ENCODE measurements around the gene JARID2. TPM values are rescaled to one million over a fixed set of nuclear protein-coding genes. Genes with fewer than 3 reads are reported as not detected.

Gene JARID2
- total RNA-seq (2014; rRNA removed; shearing (Covaris generic)), result 9.5 and 11.7 TPM in 2 replicates
- 13.0 and 16.3 TPM in 2 replicates for polyA plus RNA-seq (2015; cell fraction: cytosol; rRNA removed)
- 31.2 and 34.0 TPM in 2 replicates for polyA plus RNA-seq (2015; cell fraction: nucleus; rRNA removed)

DNA sequence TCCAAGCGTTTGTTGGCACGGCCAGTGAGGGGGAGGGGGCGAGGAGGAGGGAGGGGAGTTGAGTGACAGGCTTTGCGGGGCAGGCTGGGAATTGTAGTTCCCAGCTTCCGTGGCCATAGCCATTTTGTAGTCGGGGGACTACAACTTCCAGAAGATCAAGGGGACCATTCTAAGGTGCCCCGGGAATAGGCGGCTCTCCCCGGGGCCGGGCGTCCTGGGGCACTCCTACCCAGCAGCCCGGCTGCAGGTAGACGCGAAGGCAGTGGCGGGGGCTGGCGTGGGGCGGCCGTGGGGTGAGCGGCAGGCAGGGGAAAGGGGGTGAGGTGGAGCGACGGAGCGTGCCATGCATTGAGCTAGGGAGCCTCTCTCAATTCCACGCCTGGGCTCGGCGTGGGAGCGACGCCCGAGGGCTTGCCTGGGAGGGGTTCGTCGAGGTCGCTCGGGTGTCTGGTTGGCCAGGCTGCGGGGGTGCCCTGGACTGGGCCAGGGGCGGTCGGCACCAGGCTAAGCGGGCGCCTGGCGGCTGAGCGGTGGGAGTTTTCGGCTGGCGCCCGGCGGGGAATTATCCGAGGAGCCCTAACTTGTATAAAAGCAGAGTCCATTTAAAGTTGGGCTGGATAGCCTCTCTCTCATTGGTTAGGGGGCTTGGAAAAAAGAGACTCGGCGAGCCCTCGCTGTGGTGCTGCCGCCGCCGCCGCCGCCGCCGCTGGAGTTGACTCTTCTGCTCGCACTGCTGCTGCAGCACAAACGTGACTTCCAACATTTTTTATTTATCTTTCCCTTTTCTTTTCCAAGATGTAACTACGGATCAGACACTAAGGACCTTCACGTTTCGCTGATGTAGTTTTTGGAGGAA is at the start of gene JARID2:
Gene JARID2, plus strand, starts transcription at position 709 of the 856 bp plus-strand sequence. CDS start 471 bp downstream, outside the sequence.
- peak; percentile 94 for DNase-seq (ENCODE audit: low read depth)

- DNase-seq (ENCODE audit: low read depth), result no peak
Observed at GRCh38 chr6:15200087-15200486, 45.8 kb upstream of the JARID2 start.

DNA sequence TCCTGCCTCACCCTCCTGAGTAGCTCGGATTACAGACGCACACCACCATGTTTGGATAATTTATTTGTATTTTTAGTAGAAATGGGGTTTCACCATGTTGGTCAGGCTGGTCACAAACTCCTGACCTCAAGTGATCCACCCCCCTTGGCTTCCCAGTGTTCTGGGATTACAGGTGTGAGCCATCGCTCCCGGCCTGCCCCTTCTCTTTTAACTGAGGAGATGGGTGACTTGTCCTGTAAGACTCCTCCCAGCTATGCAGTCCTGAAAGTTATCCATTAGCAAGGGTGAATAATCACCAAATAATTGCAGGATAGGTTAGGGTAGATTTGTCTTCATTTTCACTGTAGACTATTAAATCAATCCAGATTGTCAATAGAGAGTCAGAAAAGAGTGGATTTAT is 40.5 kb upstream of the JARID2 start:
- DNase-seq (ENCODE audit: low read depth), result no peak

- DNase-seq (ENCODE audit: low read depth), result no peak
Observed at GRCh38 chr6:15206887-15207286, 39.0 kb upstream of the JARID2 start.

- peak; percentile 73 for DNase-seq (ENCODE audit: low read depth)
Observed at GRCh38 chr6:15207923-15208322, 37.9 kb upstream of the JARID2 start.

DNA sequence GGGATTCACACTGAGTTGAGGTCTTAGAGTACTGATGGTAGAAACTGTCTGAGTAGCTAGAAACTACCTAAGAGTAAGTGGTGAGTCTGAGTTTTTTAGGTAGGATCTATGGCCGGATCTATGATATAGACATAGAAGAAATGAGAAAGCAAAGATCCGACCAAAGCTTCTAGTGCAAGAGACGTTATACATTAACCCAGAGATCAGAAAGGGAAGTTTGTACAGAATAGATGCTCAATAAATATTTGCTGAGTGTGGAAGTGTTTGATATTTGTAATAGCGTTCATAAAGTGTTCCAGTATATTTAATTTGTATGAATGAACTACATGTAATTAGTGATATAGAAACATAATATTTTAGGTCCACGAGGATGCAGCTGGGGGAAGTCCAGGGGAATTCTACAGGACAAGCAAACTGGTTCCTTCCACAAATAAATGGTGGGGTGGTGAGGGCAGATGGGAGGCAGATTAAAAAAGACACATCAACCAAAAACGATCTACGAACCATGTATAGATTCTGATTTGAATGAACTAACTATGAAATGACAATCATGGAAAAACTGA is 31.9 kb upstream of the JARID2 start:
- DNase-seq (ENCODE audit: low read depth), result no peak

DNA sequence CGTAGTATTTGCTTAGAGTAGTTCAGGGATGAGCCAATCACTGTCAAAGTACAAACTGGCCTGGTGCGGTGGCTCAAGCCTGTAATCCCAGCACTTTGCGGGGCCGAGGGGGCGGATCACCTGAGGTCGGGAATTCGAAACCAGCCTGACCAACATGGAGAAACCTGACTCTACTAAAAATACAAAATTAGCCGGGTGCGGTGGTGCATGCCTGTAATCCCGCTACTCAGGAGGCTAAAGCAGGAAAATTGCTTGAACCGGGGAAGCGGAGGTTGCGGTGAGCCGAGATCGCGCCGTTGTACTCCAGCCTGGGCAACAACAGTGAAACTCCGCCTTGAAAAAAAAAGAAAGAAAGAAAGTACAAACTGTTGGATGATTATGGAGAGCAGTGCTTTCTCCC is 27.5 kb upstream of the JARID2 start:
- DNase-seq (ENCODE audit: low read depth), result no peak

DNA sequence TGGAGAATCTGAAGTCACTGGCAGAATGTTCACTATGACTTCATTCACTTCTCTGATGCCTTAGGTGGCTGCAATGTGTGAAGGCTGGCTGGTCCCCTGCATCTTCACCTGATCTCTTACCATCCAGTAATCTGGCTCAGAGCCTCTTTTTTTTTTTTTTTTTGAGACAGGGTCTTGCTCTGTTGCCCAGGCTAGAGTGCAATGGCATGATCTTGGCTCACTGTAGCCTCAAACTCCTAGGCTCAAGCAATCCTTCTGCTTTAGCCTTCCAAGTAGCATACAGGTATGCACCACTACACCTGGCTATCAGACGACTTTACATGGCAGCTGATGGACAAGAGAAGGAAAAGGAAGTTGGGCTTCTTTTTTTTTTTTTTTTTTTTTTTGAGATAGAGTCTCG is 25.8 kb upstream of the JARID2 start:
- DNase-seq (ENCODE audit: low read depth), result no peak

GRCh38 chr6:15227827-15228318 is 18.0 kb upstream of the JARID2 start:
- no peak for DNase-seq (ENCODE audit: low read depth)

GRCh38 chr6:15230827-15231226 is 15.0 kb upstream of the JARID2 start:
- no peak for DNase-seq (ENCODE audit: low read depth)

DNA sequence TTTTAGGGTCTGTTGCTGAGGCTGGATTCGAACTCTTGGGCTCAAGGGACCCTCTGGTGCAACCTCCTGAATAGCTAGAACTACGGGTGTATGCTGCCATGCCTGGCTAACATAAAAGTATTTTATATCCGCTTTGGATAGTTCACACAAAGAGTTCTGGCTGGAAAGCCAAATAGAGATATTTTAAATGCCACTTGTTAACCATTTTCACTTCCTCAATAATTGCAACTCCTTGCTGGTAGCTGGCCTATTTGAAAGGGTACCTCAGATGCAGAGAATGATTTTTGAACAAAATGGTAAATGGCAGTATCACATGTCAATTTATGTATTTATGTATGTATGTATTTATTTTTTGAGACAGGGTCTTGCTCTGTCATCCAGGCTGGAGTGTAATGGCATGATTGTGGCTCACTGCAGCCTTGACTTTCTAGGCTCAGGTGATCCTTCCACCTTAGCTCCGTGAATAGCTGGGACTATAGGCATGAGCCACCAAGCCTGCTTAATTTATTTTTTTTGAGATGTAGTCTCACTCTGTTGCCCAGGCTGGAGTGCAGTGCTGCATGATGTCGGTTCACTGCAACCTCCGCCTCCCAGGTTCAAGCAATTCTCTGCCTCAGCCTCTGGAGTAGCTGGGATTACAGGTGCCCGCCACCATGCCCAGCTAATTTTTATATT is 12.9 kb upstream of the JARID2 start:
- no peak for DNase-seq (ENCODE audit: low read depth)

DNA sequence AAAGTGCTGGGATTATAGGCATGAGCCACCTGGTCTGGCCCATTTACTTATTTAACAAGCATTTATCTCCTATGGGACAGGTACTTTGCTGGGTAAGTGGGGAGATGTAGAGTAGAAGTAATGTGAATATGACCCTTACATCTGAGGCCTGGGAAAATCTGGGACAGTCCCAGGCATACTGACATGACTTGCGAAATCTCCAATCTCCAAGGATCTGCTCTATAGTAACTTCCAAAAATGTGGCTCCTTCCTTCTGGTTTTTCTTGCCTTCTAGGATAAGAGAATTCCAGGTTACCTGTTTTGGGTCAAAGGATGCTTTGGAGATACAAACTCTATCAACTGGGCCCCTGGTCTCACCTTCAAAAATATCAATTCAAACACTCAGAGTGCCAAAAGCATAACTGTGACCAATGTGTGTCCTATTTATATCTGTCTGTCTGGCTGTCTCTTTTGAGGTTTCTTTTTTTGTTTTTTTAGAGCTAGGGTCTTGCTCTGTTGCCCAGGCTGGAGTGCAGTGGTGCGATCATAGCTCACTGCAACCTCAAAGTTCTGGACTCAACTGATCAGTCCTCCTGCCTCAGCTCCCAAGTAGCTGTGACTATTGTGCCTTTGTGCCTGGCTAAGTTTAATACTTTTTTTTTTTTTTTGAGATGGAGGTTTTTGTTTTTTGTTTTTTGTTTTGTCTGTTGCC is 11.7 kb upstream of the JARID2 start:
- no peak for DNase-seq (ENCODE audit: low read depth)

- DNase-seq (ENCODE audit: low read depth), result no peak
Observed at GRCh38 chr6:15239616-15240364, 6.1 kb upstream of the JARID2 start.

- no peak for DNase-seq (ENCODE audit: low read depth)
Observed at GRCh38 chr6:15242503-15242902, 3.4 kb upstream of the JARID2 start.

DNA sequence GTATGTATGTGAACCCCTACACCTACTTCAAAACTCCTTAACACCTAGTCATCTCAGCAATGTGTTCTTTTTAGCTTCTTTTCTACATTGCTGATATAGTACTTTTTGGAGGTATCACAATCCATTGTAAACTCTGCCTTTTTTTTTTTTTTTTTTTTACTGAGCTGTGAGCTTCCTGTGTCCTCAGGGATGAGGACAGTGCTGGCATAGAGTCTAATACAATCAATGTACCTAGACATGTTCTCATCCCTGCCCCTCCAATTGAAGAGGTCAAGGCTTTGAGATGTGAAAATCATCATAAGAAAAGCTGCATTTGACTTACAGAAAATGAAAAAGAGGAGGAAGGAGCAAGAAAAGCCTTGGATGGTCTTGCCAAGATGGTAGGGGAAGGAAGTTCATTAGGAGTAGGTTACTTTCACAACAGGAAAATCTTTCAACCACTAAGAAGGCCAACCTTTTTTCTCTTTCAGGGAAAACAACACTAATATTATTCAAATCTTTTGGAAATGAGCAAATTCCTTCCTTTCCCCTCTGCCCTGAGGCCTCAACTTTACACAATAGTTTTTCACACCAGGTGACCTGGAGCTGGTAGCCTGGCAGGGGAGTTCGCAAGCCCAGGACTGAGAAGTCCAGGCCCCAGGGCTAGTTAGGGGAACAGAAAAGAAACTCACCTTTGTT is 2.8 kb upstream of the JARID2 start:
- DNase-seq (ENCODE audit: low read depth), result no peak

GRCh38 chr6:15243910-15244619 is 1.8 kb upstream of the JARID2 start:
- DNase-seq (ENCODE audit: low read depth), result no peak

DNA sequence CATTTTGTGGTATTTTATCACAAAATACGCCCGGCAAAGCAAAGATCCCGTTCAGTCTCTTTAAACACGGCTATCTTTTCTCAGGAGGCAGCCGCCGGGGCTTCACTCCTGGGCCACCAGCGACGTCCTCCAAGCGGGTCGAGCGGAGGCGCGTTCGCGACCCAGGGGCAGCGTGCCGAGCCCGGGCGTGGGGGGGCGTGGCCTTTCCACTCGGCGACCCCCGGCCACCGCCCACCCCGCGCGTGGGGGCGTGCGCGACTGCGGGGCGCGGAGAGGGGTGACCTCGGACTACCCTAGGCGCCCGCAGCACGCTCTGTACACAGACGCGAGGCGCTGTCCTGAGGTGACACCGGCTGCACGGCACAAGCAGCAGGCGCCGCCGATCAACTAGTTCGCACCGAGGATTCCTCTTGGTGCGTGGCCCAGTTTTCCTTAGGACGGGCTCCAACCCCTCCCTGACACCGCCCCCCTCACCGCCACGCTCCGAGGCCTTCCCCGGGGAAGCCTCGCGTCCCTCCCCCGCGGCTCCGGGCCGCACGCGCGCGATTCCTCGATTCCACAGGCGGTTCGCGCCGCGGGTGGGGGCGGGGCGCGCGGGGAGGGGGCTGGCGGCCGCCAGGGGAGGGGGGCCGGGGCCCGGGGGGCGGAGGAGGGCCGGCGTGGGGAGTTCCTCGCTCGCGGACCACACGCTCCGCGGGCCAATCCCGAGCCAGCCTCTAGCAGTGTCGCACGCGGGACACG is 1.1 kb upstream of the JARID2 start:
- peak; percentile 21 for DNase-seq (ENCODE audit: low read depth)

DNA sequence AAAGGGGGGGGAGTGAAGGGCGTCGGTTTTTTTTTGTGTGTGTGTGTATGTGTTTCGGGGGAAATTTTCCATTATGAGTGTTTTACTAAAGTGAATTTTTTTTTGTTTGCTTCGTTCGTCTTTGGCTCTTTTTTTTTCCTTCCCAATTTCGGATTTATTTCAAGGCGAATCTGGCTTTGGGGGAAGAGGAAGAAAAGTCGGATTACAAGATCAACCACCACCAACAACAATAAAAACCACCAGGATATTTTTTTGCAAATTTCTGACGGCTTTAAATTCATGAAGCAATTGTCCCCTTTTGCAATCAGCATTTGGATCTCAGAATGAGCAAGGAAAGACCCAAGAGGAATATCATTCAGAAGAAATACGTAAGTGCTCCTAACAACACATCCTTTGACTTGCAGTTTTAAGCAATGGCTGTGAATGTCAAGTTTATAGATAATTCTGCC is 372 bp downstream of the JARID2 start:
- no peak for DNase-seq (ENCODE audit: low read depth)
